Adipose tissue (tissue), 3 donors: ENCODE data around the gene TTC7B. TPM values are rescaled to one million over a fixed set of nuclear protein-coding genes. Genes with fewer than 3 reads are reported as not detected.

Source experiments
- H3K27ac ChIP-seq: one replicate; pipeline ENCODE4 v1.5.1; 2013; ENCODE audit warnings: low read depth, low read length
- WGBS, 3 donors: extraction: QIAGEN DNeasy Blood & Tissue Kit; methylation state at CpG; one replicate each; pipeline ENCODE4 v1.1.7; 2013; 5-methylcytosine and 5-hydroxymethylcytosine counted together
- polyA plus RNA-seq, 3 donors: library from polyadenylated mRNA; stranded (reverse); fragments of 200-250 nt; gene quantifications; one replicate each; pipeline ENCODE4 v1.2.3, GENCODE V29; 2013
- donor health status: healthy with polysubstance abuse.
- donor health status: Bipolar disorder and iron deficiency.
- donor health status: healthy.

Gene TTC7B
- polyA plus RNA-seq, 3 donors, result 14.1 to 35.1 (median 19.7) TPM

GRCh38 chr14:90651271-90651804 is 164.9 kb downstream of the TTC7B start:
- WGBS, 3 donors, result 76 to 85% (median 81%) methylated on average over 5 of the region's 5 CpGs
- H3K27ac ChIP-seq, result no peak overlapping the region

GRCh38 chr14:90649557-90650135 is 166.6 kb downstream of the TTC7B start:
- H3K27ac ChIP-seq, result no peak overlapping the region

GRCh38 chr14:90649083-90649482 is 167.1 kb downstream of the TTC7B start:
- WGBS, 3 donors, result 51 to 78% (median 56%) methylated on average over 4 of the region's 4 CpGs
- no peak overlapping the region for H3K27ac ChIP-seq

More at GRCh38 chr14:90649557-90650135, 166.6 kb downstream of the TTC7B start:
- 88 to 93% (median 89%) methylated on average over 3 of the region's 3 CpGs for WGBS, 3 donors

- H3K27ac ChIP-seq, result no peak overlapping the region
- WGBS, 3 donors, result 98 to 99% (median 98%) methylated on average over 5 of the region's 5 CpGs
Measured at GRCh38 chr14:90648421-90648820, 167.8 kb downstream of the TTC7B start.

- 42 to 61% (median 49%) methylated on average over 5 of the region's 5 CpGs for WGBS, 3 donors
- H3K27ac ChIP-seq, result no peak overlapping the region
Measured at GRCh38 chr14:90647473-90648005, 168.7 kb downstream of the TTC7B start.

GRCh38 chr14:90645842-90646443 is 170.3 kb downstream of the TTC7B start:
- WGBS, 3 donors, result 90 to 93% (median 92%) methylated on average over 6 of the region's 6 CpGs

GRCh38 chr14:90644882-90645281 is 171.3 kb downstream of the TTC7B start:
- 30 to 82% (median 39%) methylated on average over 4 of the region's 4 CpGs for WGBS, 3 donors
- H3K27ac ChIP-seq, result no peak overlapping the region

More at GRCh38 chr14:90645842-90646443, 170.3 kb downstream of the TTC7B start:
- no peak overlapping the region for H3K27ac ChIP-seq

GRCh38 chr14:90643982-90644670 is 172.1 kb downstream of the TTC7B start:
- H3K27ac ChIP-seq, result no peak overlapping the region
- 75 to 78% (median 75%) methylated on average over 9 of the region's 9 CpGs for WGBS, 3 donors

- H3K27ac ChIP-seq, result no peak overlapping the region
- 49 to 66% (median 58%) methylated on average over 3 of the region's 3 CpGs for WGBS, 3 donors
Measured at GRCh38 chr14:90642244-90642717, 173.9 kb downstream of the TTC7B start.

GRCh38 chr14:90641615-90642243 is 174.5 kb downstream of the TTC7B start:
- no peak overlapping the region for H3K27ac ChIP-seq
- WGBS, 3 donors, result 72 to 83% (median 82%) methylated on average over 6 of the region's 6 CpGs

- no peak overlapping the region for H3K27ac ChIP-seq
- 86 to 87% (median 87%) methylated on average over 3 of the region's 3 CpGs for WGBS, 3 donors
Measured at GRCh38 chr14:90641168-90641567, 175.1 kb downstream of the TTC7B start.

- 84 to 95% (median 87%) methylated on average over 9 of the region's 9 CpGs for WGBS, 3 donors
- no peak overlapping the region for H3K27ac ChIP-seq
Measured at GRCh38 chr14:90639641-90640040, 176.6 kb downstream of the TTC7B start.

- no peak overlapping the region for H3K27ac ChIP-seq
Measured at GRCh38 chr14:90632871-90633270, 183.4 kb downstream of the TTC7B start.

GRCh38 chr14:90632451-90632850 is 183.8 kb downstream of the TTC7B start:
- no peak overlapping the region for H3K27ac ChIP-seq
- WGBS, 3 donors, result 85 to 95% (median 94%) methylated on average over 3 of the region's 3 CpGs

More at GRCh38 chr14:90632871-90633270, 183.4 kb downstream of the TTC7B start:
- 86 to 96% (median 90%) methylated on average over 2 of the region's 2 CpGs for WGBS, 3 donors

- no peak overlapping the region for H3K27ac ChIP-seq
- 45 to 93% (median 55%) methylated on average over 12 of the region's 12 CpGs for WGBS, 3 donors
Measured at GRCh38 chr14:90630171-90630806, 185.9 kb downstream of the TTC7B start.

- no peak overlapping the region for H3K27ac ChIP-seq
- WGBS, 3 donors, result 39 to 67% (median 64%) methylated on average over 9 of the region's 9 CpGs
Measured at GRCh38 chr14:90629471-90629870, 186.8 kb downstream of the TTC7B start.

GRCh38 chr14:90628825-90629224 is 187.4 kb downstream of the TTC7B start:
- 43 to 79% (median 71%) methylated on average over 8 of the region's 8 CpGs for WGBS, 3 donors
- H3K27ac ChIP-seq, result no peak overlapping the region

- no peak overlapping the region for H3K27ac ChIP-seq
- WGBS, 3 donors, result 72 to 81% (median 78%) methylated on average over 9 of the region's 9 CpGs
Measured at GRCh38 chr14:90627478-90627877, 188.8 kb downstream of the TTC7B start.
